DMS153 (cell line): ENCODE results near the gene PSMF1.
"Not testable (repeated sequence)": the region's sequence is repeated elsewhere in the genome, so short reads cannot be mapped to it uniquely, and the experiment has no call there.

Experiments used
- DNase-seq: peaks from one replicate; lab custom pipeline; 2025; lab: John Stamatoyannopoulos, UW

Gene PSMF1

DNA sequence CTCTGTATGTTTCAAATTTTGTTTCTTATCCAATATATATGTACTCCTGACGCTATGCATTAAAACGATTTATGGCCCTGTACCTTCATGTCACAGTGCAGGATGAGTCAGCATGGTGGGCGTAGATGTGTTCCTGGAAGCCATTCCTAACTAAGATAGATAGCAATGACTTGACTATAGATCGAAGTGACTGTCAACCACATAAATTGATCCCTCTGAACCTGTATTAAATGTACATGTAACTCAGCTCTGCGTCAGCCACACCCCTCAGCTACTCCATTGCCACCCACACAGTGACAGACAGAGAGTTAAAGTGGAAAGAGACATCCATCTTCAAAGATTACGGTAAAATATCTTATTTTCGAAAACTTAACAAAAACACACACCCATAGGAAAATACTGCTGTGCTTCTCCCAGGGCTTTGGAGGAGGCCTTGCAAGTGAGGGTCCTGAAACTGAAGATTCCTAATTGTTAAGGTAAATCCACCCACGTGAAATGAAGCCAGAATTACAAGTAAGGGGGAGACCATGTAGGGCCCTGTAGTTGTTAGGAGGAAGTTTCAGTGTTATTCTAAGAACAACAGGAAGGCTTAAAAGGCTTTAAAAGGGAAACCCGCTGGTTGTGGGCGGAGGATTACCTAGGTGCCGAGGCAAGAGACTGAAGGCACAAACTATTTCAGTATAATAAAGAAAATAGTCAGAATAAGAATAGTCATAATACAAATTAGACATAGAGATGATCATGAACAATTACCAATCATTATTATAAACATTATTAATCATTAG, 97.2 kb downstream of the PSMF1 start:
- DNase-seq = no peak

DNA sequence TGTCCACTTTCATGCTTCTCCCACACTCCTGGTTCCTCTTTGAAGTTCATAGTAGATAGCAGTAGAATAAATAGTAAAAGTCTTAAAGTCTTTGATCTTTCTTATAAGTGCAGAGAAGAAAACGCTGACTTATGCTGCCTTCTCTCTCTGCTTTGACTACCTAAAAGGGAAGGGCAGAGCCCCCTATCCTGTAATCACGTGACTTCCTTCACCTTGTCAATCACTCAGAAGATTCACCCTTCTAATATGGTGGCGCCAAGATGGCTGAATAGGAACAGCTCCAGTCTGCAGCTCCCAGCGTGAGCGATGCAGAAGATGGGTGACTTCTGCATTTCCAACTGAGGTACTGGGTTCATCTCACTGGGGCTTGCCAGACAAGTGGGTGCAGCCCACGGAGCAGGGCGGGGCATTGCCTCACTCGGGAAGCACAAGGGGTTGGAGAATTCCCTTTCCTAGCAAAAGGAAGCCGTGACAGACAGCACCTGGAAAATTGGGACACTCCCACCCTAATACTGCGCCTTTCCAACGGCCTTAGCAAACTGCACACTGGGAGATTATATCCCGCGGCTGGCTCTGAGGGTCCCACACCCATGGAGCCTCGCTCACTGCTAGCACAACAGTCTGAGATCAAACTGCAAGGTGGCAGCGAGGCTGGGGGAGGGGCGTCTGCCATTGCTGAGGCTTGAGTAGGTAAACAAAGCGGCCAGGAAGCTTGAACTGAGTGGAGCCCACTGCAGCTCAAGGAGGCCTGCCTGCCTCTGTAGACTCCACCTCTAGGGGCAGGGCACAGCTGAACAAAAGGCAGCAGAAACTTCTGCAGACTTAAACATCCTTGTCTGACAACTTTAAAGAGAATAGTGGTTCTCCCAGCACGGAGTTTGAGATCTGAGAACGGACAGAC, 98.4 kb downstream of the PSMF1 start:
- DNase-seq = not testable (repeated sequence)
